MCF 10A (cell line): ENCODE results near the gene ZNF883. TPM values are rescaled to one million over a fixed set of nuclear protein-coding genes. Genes with fewer than 3 reads are reported as not detected.

Experiments used
- BruUV-seq: library from RNA; stranded (reverse); fragments of 400-500 nt; replicated peaks from 2 replicates; lab custom pipeline; 2021; lab: Mats Ljungman, UMichigan
- CTCF ChIA-PET: fragments of 300-600 bp; sonication (Branson Sonifier 250); formaldehyde crosslinking; extraction: SDS; loops from one replicate; lab custom pipeline; 2021; ENCODE audit warnings: antibody characterized with exemption, inconsistent platforms; lab: Yijun Ruan, JAX
- POLR2A ChIA-PET: fragments of 300-600, 350-650 bp; sonication (Branson Sonifier 250); formaldehyde crosslinking; extraction: SDS; loops from one replicate; lab custom pipeline; 2020; ENCODE audit warnings: antibody characterized with exemption, inconsistent platforms; lab: Yijun Ruan, JAX
- DNase-seq: peaks from one replicate; pipeline ENCODE4 v3.0.0-alpha.2; 2018; ENCODE audit not compliant: unreplicated experiment
- H3K27ac Mint-ChIP-seq: one replicate; pipeline ENCODE4 v1.8.0; 2022; ENCODE audit warnings: mild to moderate bottlenecking, low read depth, mixed read lengths; ENCODE audit not compliant: unreplicated experiment
- H3K27me3 Mint-ChIP-seq: one replicate; pipeline ENCODE4 v1.8.0; 2022; ENCODE audit warnings: mixed read lengths; ENCODE audit not compliant: insufficient read depth, unreplicated experiment
- H3K36me3 Mint-ChIP-seq: one replicate; pipeline ENCODE4 v1.8.0; 2022; ENCODE audit warnings: mild to moderate bottlenecking, moderate library complexity, mixed read lengths; ENCODE audit not compliant: insufficient read depth, unreplicated experiment
- H3K4me1 Mint-ChIP-seq: one replicate; pipeline ENCODE4 v1.8.0; 2022; ENCODE audit warnings: mixed read lengths; ENCODE audit not compliant: insufficient read depth, unreplicated experiment
- H3K4me3 Mint-ChIP-seq: one replicate; pipeline ENCODE4 v1.8.0; 2022; ENCODE audit warnings: mild to moderate bottlenecking, moderate library complexity, mixed read lengths; ENCODE audit not compliant: unreplicated experiment
- H3K9me3 Mint-ChIP-seq: one replicate; pipeline ENCODE4 v1.8.0; 2022; ENCODE audit warnings: mixed read lengths; ENCODE audit not compliant: unreplicated experiment
- intact Hi-C: fragments of 100-400 bp; cut with micrococcal nuclease; formaldehyde crosslinking; loops from 2 replicates; pipeline ENCODE4 v1.14.1; 2022
- total RNA-seq: library from RNA; stranded (reverse); gene quantifications from 2 replicates; pipeline ENCODE4 v1.2.3, GENCODE V29; 2022
- TF ChIP-seq, protein P1 (sequence below): fragments of 200-600 bp; IDR thresholded peaks from one replicate; pipeline ENCODE4 v1.8.0; 2022; ENCODE audit warnings: antibody characterized with exemption, mild to moderate bottlenecking; ENCODE audit not compliant: unreplicated experiment

Gene ZNF883
- total RNA-seq, 1 experiment from 2014 or later: 0.51 TPM

DNA sequence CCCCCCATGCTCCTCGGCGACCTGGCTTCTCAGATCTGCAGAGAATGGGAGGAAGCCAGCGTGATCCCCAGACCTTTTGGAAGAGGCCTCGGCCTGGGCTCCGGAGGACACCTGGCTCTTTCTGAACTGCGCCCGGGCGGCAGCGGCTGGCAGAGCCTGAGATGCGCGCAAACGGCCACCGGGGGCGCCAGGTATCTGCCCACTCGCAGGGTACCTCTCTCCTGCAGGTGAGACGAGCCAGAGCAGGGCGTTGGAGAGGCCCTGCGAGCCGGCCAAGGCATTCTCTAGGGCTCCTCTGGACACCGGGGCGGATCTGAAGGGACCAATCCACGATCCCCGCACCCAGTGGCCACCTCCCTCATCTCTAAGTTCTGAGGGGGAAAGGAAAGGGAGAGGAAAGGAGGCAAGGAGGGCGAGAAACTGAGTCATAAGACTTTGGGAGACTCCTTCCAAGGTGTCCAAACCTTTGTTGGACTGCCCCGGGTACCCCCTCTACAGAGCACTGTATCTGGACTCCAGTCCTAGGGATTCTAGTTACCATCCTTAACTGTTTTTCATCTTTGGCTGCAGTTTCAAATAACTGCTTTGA, 66.3 kb downstream of the ZNF883 start:
- Mint-ChIP-seq H3K36me3 (no peaks in the 10 kb centered on the region), H3K27me3 (peaks cover 22% of the 10 kb centered on the region), H3K4me1 (no peaks in the 10 kb centered on the region), H3K4me3 (no peak overlapping the region), H3K27ac (no peak overlapping the region), H3K9me3 (peaks cover under 1% of the 10 kb centered on the region)
- no TSS peak for BruUV-seq
- CTCF ChIA-PET: interaction anchor here (0.9 to 1.0 kb wide), 2 partner anchors 152 to 166 kb away, joined by 3 read pairs; no protein-coding TSS in a partner anchor
- TF ChIP-seq, protein P1, sequence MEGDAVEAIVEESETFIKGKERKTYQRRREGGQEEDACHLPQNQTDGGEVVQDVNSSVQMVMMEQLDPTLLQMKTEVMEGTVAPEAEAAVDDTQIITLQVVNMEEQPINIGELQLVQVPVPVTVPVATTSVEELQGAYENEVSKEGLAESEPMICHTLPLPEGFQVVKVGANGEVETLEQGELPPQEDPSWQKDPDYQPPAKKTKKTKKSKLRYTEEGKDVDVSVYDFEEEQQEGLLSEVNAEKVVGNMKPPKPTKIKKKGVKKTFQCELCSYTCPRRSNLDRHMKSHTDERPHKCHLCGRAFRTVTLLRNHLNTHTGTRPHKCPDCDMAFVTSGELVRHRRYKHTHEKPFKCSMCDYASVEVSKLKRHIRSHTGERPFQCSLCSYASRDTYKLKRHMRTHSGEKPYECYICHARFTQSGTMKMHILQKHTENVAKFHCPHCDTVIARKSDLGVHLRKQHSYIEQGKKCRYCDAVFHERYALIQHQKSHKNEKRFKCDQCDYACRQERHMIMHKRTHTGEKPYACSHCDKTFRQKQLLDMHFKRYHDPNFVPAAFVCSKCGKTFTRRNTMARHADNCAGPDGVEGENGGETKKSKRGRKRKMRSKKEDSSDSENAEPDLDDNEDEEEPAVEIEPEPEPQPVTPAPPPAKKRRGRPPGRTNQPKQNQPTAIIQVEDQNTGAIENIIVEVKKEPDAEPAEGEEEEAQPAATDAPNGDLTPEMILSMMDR: no peak
- POLR2A ChIA-PET: no interaction called here
- DNase-seq: no peak
- intact Hi-C loops: no loop called here

DNA sequence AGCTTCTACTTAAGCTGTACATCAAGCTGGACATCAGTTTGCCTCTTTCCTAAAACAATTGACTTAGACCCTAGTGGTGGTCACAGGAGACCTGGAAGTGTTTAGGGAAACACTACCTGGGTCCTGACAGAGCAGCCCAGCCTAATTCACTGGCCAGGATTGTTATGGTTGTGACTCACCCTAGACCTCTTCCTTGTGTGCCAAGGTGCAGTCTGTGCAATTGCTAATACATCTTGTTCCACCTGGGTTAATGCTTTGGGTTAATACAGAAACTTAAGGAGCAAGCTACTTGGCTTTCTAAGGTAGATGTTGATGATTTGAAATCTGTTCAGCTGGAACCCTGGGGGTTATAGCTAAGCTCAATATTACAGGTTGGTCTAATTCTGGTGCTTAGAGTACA, 72.6 kb downstream of the ZNF883 start:
- ChIA-PET CTCF (interaction anchor here (1.7 to 4.4 kb wide), 3 partner anchors 18 to 173 kb away, joined by 6 to 27 read pairs (median 9); no protein-coding TSS in a partner anchor), POLR2A (no interaction called here)
- no peaks in the 10 kb centered on the region for H3K9me3 Mint-ChIP-seq
- no TSS peak for BruUV-seq
- no peak overlapping the region for H3K4me3 Mint-ChIP-seq
- peaks cover 19% of the 10 kb centered on the region for H3K27me3 Mint-ChIP-seq
- TF ChIP-seq, protein P1: no peak
- intact Hi-C loops: no loop called here
- H3K4me1 Mint-ChIP-seq: no peaks in the 10 kb centered on the region
- DNase-seq: peak; percentile 46
- no peak overlapping the region for H3K27ac Mint-ChIP-seq
- no peaks in the 10 kb centered on the region for H3K36me3 Mint-ChIP-seq

DNA sequence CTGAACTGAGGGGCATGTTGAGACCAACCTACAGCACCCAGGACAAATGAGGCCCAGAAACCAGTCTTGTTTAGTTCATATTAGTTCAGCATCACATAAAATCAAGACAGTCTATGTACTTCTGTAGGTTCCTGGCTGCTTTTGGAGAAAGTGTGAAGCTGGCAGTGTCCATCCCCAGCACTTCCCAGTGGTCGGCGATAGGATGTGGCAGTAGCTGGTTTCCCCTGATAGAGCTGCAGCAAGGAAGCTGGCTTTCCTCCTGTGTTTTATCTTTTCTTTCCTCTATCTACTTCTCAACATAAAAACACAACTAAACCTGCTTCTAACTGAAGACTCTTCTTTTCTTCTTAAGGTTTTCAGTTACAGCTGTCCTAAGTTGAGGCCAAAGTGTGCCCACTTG, 78.3 kb downstream of the ZNF883 start:
- Mint-ChIP-seq H3K27me3 (no peaks in the 10 kb centered on the region), H3K4me1 (no peaks in the 10 kb centered on the region), H3K36me3 (no peaks in the 10 kb centered on the region), H3K9me3 (no peaks in the 10 kb centered on the region), H3K27ac (no peak overlapping the region), H3K4me3 (no peak overlapping the region)
- ChIA-PET CTCF (interaction anchor here (1.5 to 1.6 kb wide), 2 partner anchors 37 to 178 kb away, joined by 4 to 6 read pairs; no protein-coding TSS in a partner anchor), POLR2A (no interaction called here)
- TF ChIP-seq, protein P1: no peak
- no TSS peak for BruUV-seq
- no peak for DNase-seq
- intact Hi-C loops: no loop called here

DNA sequence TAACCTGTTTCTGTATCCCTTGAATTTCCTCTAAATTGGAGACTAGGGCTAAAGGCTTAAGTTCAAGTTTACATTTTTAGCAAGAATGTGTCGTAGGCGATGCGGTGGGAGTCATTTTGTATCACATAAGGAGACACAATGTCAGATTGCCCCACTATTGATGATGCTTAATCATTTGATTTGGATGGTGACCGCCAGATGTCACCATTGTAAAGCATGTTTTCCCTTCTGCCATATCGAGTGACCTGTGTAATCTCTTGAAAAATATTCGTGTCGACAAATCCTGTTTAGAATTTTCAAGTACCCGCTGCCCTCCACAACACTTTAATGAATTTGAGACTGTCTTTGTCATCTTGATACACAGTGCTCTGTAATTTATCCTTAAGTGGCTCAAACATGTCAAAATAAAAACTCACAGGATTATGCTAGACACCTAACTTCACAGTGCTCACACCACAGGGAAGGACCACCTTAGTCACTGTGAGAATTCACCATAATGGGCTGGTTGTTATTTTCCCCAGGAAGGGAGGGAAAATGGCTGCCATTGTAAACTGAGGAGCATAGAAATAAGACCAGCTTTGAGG, 86.8 kb downstream of the ZNF883 start:
- intact Hi-C loops: loop anchor here (5.0 to 10.0 kb wide), 2 partner anchors 187 to 480 kb away; partner anchors contain the start of gene ALAD
- POLR2A ChIA-PET: interaction anchor here (0.6 to 0.7 kb wide), 2 partner anchors 199 to 459 kb away, joined by 3 to 4 read pairs; no protein-coding TSS in a partner anchor
- no peaks in the 10 kb centered on the region for H3K36me3 Mint-ChIP-seq
- peak; percentile 63 for DNase-seq
- BruUV-seq: no TSS peak
- no peaks in the 10 kb centered on the region for H3K27me3 Mint-ChIP-seq
- no peaks in the 10 kb centered on the region for H3K4me1 Mint-ChIP-seq
- no peaks in the 10 kb centered on the region for H3K9me3 Mint-ChIP-seq
- no peak overlapping the region for H3K4me3 Mint-ChIP-seq
- H3K27ac Mint-ChIP-seq: no peak overlapping the region
- TF ChIP-seq, protein P1: peak; percentile 49
- CTCF ChIA-PET: interaction anchor here (0.6 to 7.3 kb wide), 11 partner anchors 10 to 355 kb away, joined by 3 to 42 read pairs (median 4); no protein-coding TSS in a partner anchor
